IMR-90 (cell line): ENCODE measurements around the gene TSPEAR.

Experiments
- BHLHE40 ChIP-seq: fragments of 150-350 bp; IDR thresholded peaks from 2 replicates; pipeline ENCODE4 v1.6.1; 2016; ENCODE audit warnings: mild to moderate bottlenecking, low read depth, low read length
- CEBPB ChIP-seq: IDR thresholded peaks from 2 replicates; pipeline ENCODE4 v1.6.1; 2012; ENCODE audit warnings: low read depth, low read length, improper control_type of control experiment
- CTCF ChIP-seq: conservative IDR thresholded peaks from 2 replicates; pipeline ENCODE4 v1.5.1; 2012; ENCODE audit warnings: mild to moderate bottlenecking, low read depth, low read length, improper control_type of control experiment
- MAZ ChIP-seq: IDR thresholded peaks from 2 replicates; pipeline ENCODE4 v1.6.1; 2012; ENCODE audit warnings: low read depth, mild to moderate bottlenecking, low read length, improper control_type of control experiment, moderate library complexity, borderline replicate concordance

- no peak for TF ChIP-seq CTCF
- TF ChIP-seq BHLHE40 = no peak
- TF ChIP-seq CEBPB = no peak
- TF ChIP-seq MAZ = no peak
Observed at GRCh38 chr21:44464351-44464750, 247.0 kb downstream of the TSPEAR start.
